ENCODE data around the gene PIK3C2B. TPM values are rescaled to one million over a fixed set of nuclear protein-coding genes. Genes with fewer than 3 reads are reported as not detected.

Gene PIK3C2B
- total and polyA plus RNA-seq, 2 of the 8 experiments (the other 6 are each of a cell fraction or from before 2014, with no cell fraction given), result 20.4 to 36.7 TPM

GRCh38 chr1:204448344-204448964 is 46.2 kb downstream of the PIK3C2B start:
- H3K23ac ChIP-seq (ENCODE audit: insufficient read length), result no peak overlapping the region
- no peak overlapping the region for H4K91ac ChIP-seq (replicated peaks; ENCODE audit: insufficient read length, low read length)
- H4K8ac ChIP-seq (ENCODE audit: extremely low read depth, insufficient read depth, low read length), result no peak overlapping the region
- peaks cover 2 to 12% (median 4%) of the 10 kb centered on the region in 4 experiments; a peak in 4 of 8 replicates for H3K36me3 ChIP-seq (ENCODE audit: control insufficient read depth in 2 of 4, insufficient read depth in 4 of 4, low read length in 3 of 4)
- H3K18ac ChIP-seq (ENCODE audit: extremely low read depth, low read length), result no peak overlapping the region
- no peaks in the 10 kb centered on the region for H3K79me1 ChIP-seq (ENCODE audit: low read depth, low read length)
- H3K4ac ChIP-seq (replicated peaks; ENCODE audit: insufficient read length, low read depth, low read length), result no peak overlapping the region
- no peak overlapping the region for H3K56ac ChIP-seq (replicated peaks; ENCODE audit: insufficient read length, low read depth, low read length)
- H3K9me3 ChIP-seq (ENCODE audit: insufficient read depth in 2 of 2, low read depth in 1 of 2, low read length in 1 of 2), result no peaks in the 10 kb centered on the region
- WGBS, 2 experiments (ENCODE audit: extremely low coverage in 1 of 2, insufficient coverage in 1 of 2, insufficient read length in 1 of 2, insufficient replicate concordance in 2 of 2, low coverage in 1 of 2, low lambda C conversion rate in 2 of 2, missing lambda C conversion rate in 1 of 2), result 95% methylated on average over 7 of the region's 7 CpGs; no CpG with 5 or more reads in 1 of the 2 experiments
- H3K4me1 ChIP-seq (replicated peaks in 1 of 4; ENCODE audit: control insufficient read depth in 3 of 4, insufficient read depth in 4 of 4, low read length in 3 of 4), result peaks cover 0 to 19% (median 8%) of the 10 kb centered on the region in 4 experiments; a peak in 6 of 7 replicates
- no peak overlapping the region for H3K4me3 ChIP-seq (ENCODE audit: extremely low read depth in 1 of 4, insufficient read depth in 2 of 4, low read depth in 3 of 4, low read length in 4 of 4)
- H3K27ac ChIP-seq (ENCODE audit: low read depth, low read length), result no peak overlapping the region
- no peak overlapping the region for H2BK20ac ChIP-seq (ENCODE audit: low read length)
- H3K14ac ChIP-seq (ENCODE audit: insufficient read length), result no peak overlapping the region
- no peak overlapping the region for H4K5ac ChIP-seq (ENCODE audit: insufficient read length, low read depth, low read length)
- H3K4me2 ChIP-seq (ENCODE audit: insufficient read depth in 1 of 2, low read depth in 2 of 2, low read length in 2 of 2), result no peak overlapping the region
- CTCF ChIA-PET (ENCODE audit: partially characterized antibody), result interaction anchor here (0.6 to 47.3 kb wide), 8 partner anchors 10 to 598 kb away, joined by 3 to 2124 read pairs (median 20); partner anchors contain the start of genes MDM4 and PIK3C2B
- H3K9ac ChIP-seq (replicated peaks in 1 of 4; ENCODE audit: extremely low read depth in 1 of 4, low read depth in 3 of 4, low read length in 3 of 4), result no peak overlapping the region
- peaks cover 0 to 2% of the 10 kb centered on the region in 2 experiments for H4K20me1 ChIP-seq (replicated peaks in 1 of 2; ENCODE audit: control insufficient read depth in 1 of 2, insufficient read depth in 2 of 2, low read length in 2 of 2)
- no peak overlapping the region for H2BK120ac ChIP-seq (replicated peaks; ENCODE audit: low read depth, low read length)
- H2BK5ac ChIP-seq (ENCODE audit: low read depth, low read length), result no peak overlapping the region
- FAIRE-seq (no peak), DNase-seq (ENCODE audit: low read depth in 1 of 2, low spot score in 2 of 2) (no peak)
- H3K23me2 ChIP-seq (ENCODE audit: low read depth, low read length), result no peaks in the 10 kb centered on the region
- no peak overlapping the region for H2BK15ac ChIP-seq (ENCODE audit: low read length)
- no peaks in the 10 kb centered on the region for H3K27me3 ChIP-seq (replicated peaks in 1 of 4; ENCODE audit: control insufficient read depth in 3 of 4, extremely low read depth in 1 of 4, insufficient read depth in 3 of 4, low read length in 3 of 4)
- POLR2A ChIA-PET (ENCODE audit: partially characterized antibody), result interaction anchor here (1.9 to 3.4 kb wide), 4 partner anchors 46 to 68 kb away, joined by 6 to 28 read pairs (median 14); partner anchors contain the start of genes MDM4 and PIK3C2B
- no peak overlapping the region for H2AFZ ChIP-seq (ENCODE audit: low read length)
- H3K79me2 ChIP-seq (ENCODE audit: control insufficient read depth in 1 of 2, insufficient read depth in 2 of 2, low read length in 2 of 2), result no peaks in the 10 kb centered on the region
- no peak overlapping the region for H2AK5ac ChIP-seq (ENCODE audit: low read depth, low read length)
- no peak overlapping the region for H2BK12ac ChIP-seq (ENCODE audit: low read depth, low read length)
- TF ChIP-seq RXRA (IDR thresholded peaks at IDR 0.05; ENCODE audit: insufficient read depth, low read depth, low read length), result no peak
- no peak for TF ChIP-seq ATF2 (IDR thresholded peaks at IDR 0.05; ENCODE audit: low read length)
- no peak for TF ChIP-seq TCF12 (IDR thresholded peaks at IDR 0.05; ENCODE audit: low read depth, low read length)
- TF ChIP-seq MAX (IDR thresholded peaks at IDR 0.05), result no peak
- TF ChIP-seq SP4 (IDR thresholded peaks at IDR 0.05; ENCODE audit: low read length), result no peak
- TF ChIP-seq BRCA1 (IDR thresholded peaks at IDR 0.05; ENCODE audit: low read depth, low read length), result no peak
- TF ChIP-seq SP2 (IDR thresholded peaks at IDR 0.05; ENCODE audit: low read length), result no peak
- TF ChIP-seq CTCF (IDR thresholded peaks at IDR 0.05; ENCODE audit: control extremely low read depth in 1 of 3, insufficient read depth in 1 of 3, low read depth in 1 of 3, low read length in 3 of 3), result no peak
